WTC11 (cell line): ENCODE measurements around the gene RHBDL1. TPM values are rescaled to one million over a fixed set of nuclear protein-coding genes. Genes with fewer than 3 reads are reported as not detected.

Experiments used
- ATAC-seq: fragments of 200-7000 bp; cut with Tn5 transposase; 2 replicates; pipeline ENCODE4 v1.10.0; 2021; ENCODE audit warnings: mild to moderate bottlenecking, moderate library complexity
- CTCF ChIA-PET: fragments of 300-600 bp; sonication (Branson Sonifier 250); formaldehyde crosslinking; loops from one replicate; lab custom pipeline; 2021; ENCODE audit warnings: antibody characterized with exemption; lab: Charles Lee
- POLR2A ChIA-PET: fragments of 350-600 bp; sonication (Branson Sonifier 250); formaldehyde crosslinking; loops from one replicate; lab custom pipeline; 2021; ENCODE audit warnings: antibody characterized with exemption; lab: Charles Lee
- DNase-seq: peaks from one replicate; pipeline ENCODE4 v3.0.0; 2021; ENCODE audit warnings: low spot score
- H3K27ac Mint-ChIP-seq: 2 replicates; pipeline ENCODE4 v1.8.0; 2021; ENCODE audit warnings: mixed read lengths
- H3K27me3 Mint-ChIP-seq: 2 replicates; pipeline ENCODE4 v1.8.0; 2021; ENCODE audit warnings: low read depth, mild to moderate bottlenecking, moderate library complexity, mixed read lengths
- H3K36me3 Mint-ChIP-seq: 2 replicates; pipeline ENCODE4 v1.8.0; 2021; ENCODE audit warnings: mixed read lengths
- H3K4me1 Mint-ChIP-seq: 2 replicates; pipeline ENCODE4 v1.8.0; 2022; ENCODE audit warnings: mixed read lengths
- H3K4me3 Mint-ChIP-seq: 2 replicates; pipeline ENCODE4 v1.8.0; 2021; ENCODE audit warnings: mild to moderate bottlenecking, moderate library complexity, mixed read lengths
- H3K9me3 Mint-ChIP-seq: 2 replicates; pipeline ENCODE4 v1.8.0; 2021; ENCODE audit warnings: mixed read lengths
- AFF4 ChIP-seq: sonication (generic); formaldehyde crosslinking; IDR thresholded peaks from 2 replicates; pipeline ENCODE4 v1.8.1; 2023; ENCODE audit warnings: mild to moderate bottlenecking, missing genetic modification reagents, borderline replicate concordance
- ATF3 ChIP-seq: sonication (generic); formaldehyde crosslinking; conservative IDR thresholded peaks from 2 replicates; pipeline ENCODE4 v1.8.1; 2022; ENCODE audit warnings: mild to moderate bottlenecking, missing genetic modification reagents
- CBFB ChIP-seq: sonication (generic); formaldehyde crosslinking; IDR thresholded peaks from 2 replicates; pipeline ENCODE4 v1.8.1; 2022; ENCODE audit warnings: mild to moderate bottlenecking, low read depth, missing genetic modification reagents
- CREM ChIP-seq: sonication (generic); formaldehyde crosslinking; IDR thresholded peaks from 2 replicates; pipeline ENCODE4 v1.8.1; 2022; ENCODE audit warnings: mild to moderate bottlenecking, missing genetic modification reagents, moderate library complexity
- EMX1 ChIP-seq: fragments of 250-450 bp; sonication (Bioruptor Pico); IDR thresholded peaks from 2 replicates; pipeline ENCODE4 v1.8.0; 2021; ENCODE audit warnings: mild to moderate bottlenecking
- ESRRA ChIP-seq: sonication (generic); formaldehyde crosslinking; IDR thresholded peaks from 2 replicates; pipeline ENCODE4 v1.8.1; 2022; ENCODE audit warnings: mild to moderate bottlenecking, missing genetic modification reagents, borderline replicate concordance
- GABPB1 ChIP-seq: sonication (generic); formaldehyde crosslinking; IDR thresholded peaks from 2 replicates; pipeline ENCODE4 v1.8.1; 2023; ENCODE audit warnings: mild to moderate bottlenecking, missing genetic modification reagents
- KAT7 ChIP-seq: sonication (generic); formaldehyde crosslinking; IDR thresholded peaks from 2 replicates; pipeline ENCODE4 v1.8.1; 2023; ENCODE audit warnings: missing genetic modification reagents, mild to moderate bottlenecking, borderline replicate concordance
- MXD4 ChIP-seq: fragments of 250-450 bp; sonication (Bioruptor Pico); IDR thresholded peaks from 2 replicates; pipeline ENCODE4 v1.8.0; 2021; ENCODE audit warnings: mild to moderate bottlenecking, moderate library complexity, borderline replicate concordance
- OVOL2 ChIP-seq: fragments of 250-450 bp; sonication (Bioruptor Pico); IDR thresholded peaks from 2 replicates; pipeline ENCODE4 v1.9.0; 2021; ENCODE audit warnings: mild to moderate bottlenecking, borderline replicate concordance
- PRRX2 ChIP-seq: fragments of 250-450 bp; sonication (Bioruptor Pico); IDR thresholded peaks from 2 replicates; pipeline ENCODE4 v1.8.0; 2021; ENCODE audit warnings: mild to moderate bottlenecking
- SMAD3 ChIP-seq: sonication (generic); formaldehyde crosslinking; IDR thresholded peaks from 2 replicates; pipeline ENCODE4 v1.8.0; 2022; ENCODE audit warnings: missing genetic modification reagents, mild to moderate bottlenecking, borderline replicate concordance
- TP53 ChIP-seq: sonication (generic); formaldehyde crosslinking; IDR thresholded peaks from 2 replicates; pipeline ENCODE4 v1.8.1; 2023; ENCODE audit warnings: mild to moderate bottlenecking, missing genetic modification reagents
- ZNF121 ChIP-seq: sonication (generic); formaldehyde crosslinking; IDR thresholded peaks from 2 replicates; pipeline ENCODE4 v1.8.0; 2023; ENCODE audit warnings: missing genetic modification reagents
- ZNF138 ChIP-seq: sonication (generic); formaldehyde crosslinking; conservative IDR thresholded peaks from 2 replicates; pipeline ENCODE4 v1.8.1; 2022; ENCODE audit warnings: mild to moderate bottlenecking, moderate library complexity, missing genetic modification reagents
- ZNF317 ChIP-seq: sonication (generic); formaldehyde crosslinking; IDR thresholded peaks from 2 replicates; pipeline ENCODE4 v1.8.1; 2023; ENCODE audit warnings: low read depth, mild to moderate bottlenecking, moderate library complexity, missing genetic modification reagents, borderline replicate concordance
- ZNF425 ChIP-seq: fragments of 250-450 bp; sonication (Bioruptor Pico); conservative IDR thresholded peaks from 2 replicates; pipeline ENCODE4 v1.9.0; 2021; ENCODE audit warnings: mild to moderate bottlenecking
- ZNF671 ChIP-seq: fragments of 250-450 bp; sonication (Bioruptor Pico); IDR thresholded peaks from 2 replicates; pipeline ENCODE4 v1.8.0; 2021; ENCODE audit warnings: mild to moderate bottlenecking
- total RNA-seq: library from RNA; stranded (reverse); gene quantifications from 3 replicates; pipeline ENCODE4 v1.2.3, GENCODE V29; 2021
- TF ChIP-seq, protein P1 (sequence below): fragments of 200-600 bp; IDR thresholded peaks from 2 replicates; pipeline ENCODE4 v1.8.0; 2022; ENCODE audit warnings: antibody characterized with exemption
- TF ChIP-seq, protein P2 (sequence below): sonication (generic); formaldehyde crosslinking; IDR thresholded peaks from 2 replicates; pipeline ENCODE4 v1.8.0; 2022; ENCODE audit warnings: mild to moderate bottlenecking, missing genetic modification reagents

The RHBDL1 gene
- total RNA-seq, 1 experiment from 2014 or later: 8.2 TPM

DNA sequence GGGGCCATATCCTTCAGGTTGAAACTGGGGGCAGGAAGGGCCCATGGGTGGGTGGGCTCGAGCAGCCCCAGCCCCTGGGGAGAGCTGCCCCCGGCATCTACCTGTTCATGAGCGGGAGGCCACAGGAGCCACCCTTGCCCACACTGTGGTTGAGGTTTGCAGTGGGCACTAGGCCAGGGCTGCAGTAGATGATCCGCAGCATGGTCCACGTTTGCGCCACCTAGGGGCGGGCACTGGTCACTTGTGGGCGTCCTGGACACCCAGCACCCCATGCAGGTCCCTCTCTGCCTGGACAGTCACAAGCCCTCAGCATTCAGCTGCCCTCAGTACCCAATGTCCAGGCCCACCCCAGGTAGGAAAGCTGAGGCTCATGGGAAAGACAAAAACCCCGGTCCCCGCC is 10.5 kb downstream of the RHBDL1 start:
- H3K9me3 Mint-ChIP-seq: no peaks in the 10 kb centered on the region
- H3K36me3 Mint-ChIP-seq: peaks cover 24% of the 10 kb centered on the region
- TF ChIP-seq, protein P1, sequence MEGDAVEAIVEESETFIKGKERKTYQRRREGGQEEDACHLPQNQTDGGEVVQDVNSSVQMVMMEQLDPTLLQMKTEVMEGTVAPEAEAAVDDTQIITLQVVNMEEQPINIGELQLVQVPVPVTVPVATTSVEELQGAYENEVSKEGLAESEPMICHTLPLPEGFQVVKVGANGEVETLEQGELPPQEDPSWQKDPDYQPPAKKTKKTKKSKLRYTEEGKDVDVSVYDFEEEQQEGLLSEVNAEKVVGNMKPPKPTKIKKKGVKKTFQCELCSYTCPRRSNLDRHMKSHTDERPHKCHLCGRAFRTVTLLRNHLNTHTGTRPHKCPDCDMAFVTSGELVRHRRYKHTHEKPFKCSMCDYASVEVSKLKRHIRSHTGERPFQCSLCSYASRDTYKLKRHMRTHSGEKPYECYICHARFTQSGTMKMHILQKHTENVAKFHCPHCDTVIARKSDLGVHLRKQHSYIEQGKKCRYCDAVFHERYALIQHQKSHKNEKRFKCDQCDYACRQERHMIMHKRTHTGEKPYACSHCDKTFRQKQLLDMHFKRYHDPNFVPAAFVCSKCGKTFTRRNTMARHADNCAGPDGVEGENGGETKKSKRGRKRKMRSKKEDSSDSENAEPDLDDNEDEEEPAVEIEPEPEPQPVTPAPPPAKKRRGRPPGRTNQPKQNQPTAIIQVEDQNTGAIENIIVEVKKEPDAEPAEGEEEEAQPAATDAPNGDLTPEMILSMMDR: peak; percentile 60
- no peak for TF ChIP-seq SMAD3 (CRISPR knock-in tag)
- POLR2A ChIA-PET: no interaction called here
- peaks cover 20% of the 10 kb centered on the region for H3K4me1 Mint-ChIP-seq
- peaks cover 5% of the 10 kb centered on the region; the same call in 1 of the 2 replicates for H3K27me3 Mint-ChIP-seq
- DNase-seq: peak; percentile 70
- H3K4me3 Mint-ChIP-seq: peak overlapping the region; percentile 39
- peak; percentile 6; the same call in 1 of the 2 replicates for ATAC-seq
- peak overlapping the region; percentile 65 for H3K27ac Mint-ChIP-seq
- CTCF ChIA-PET: interaction anchor here (0.7 to 1.7 kb wide), 13 partner anchors 9 to 169 kb away, joined by 3 to 12 read pairs (median 4); partner anchors contain the start of genes CHTF18, RHBDL1, RHOT2 and RPUSD1

GRCh38 chr16:686459-687260 is 11.2 kb downstream of the RHBDL1 start:
- DNase-seq: no peak
- peaks cover 13% of the 10 kb centered on the region for H3K4me1 Mint-ChIP-seq
- no peaks in the 10 kb centered on the region for H3K9me3 Mint-ChIP-seq
- no peak for ATAC-seq
- H3K27ac Mint-ChIP-seq: no peak overlapping the region
- TF ChIP-seq MXD4 (CRISPR knock-in tag) (no peak), GABPB1 (no peak), CBFB (CRISPR knock-in tag) (no peak), EMX1 (no peak), CREM (CRISPR knock-in tag) (no peak), OVOL2 (CRISPR knock-in tag) (no peak), ESRRA (CRISPR knock-in tag) (no peak), TP53 (CRISPR knock-in tag) (no peak), ATF3 (CRISPR knock-in tag) (no peak), ZNF317 (no peak), AFF4 (CRISPR knock-in tag) (no peak), ZNF425 (no peak), ZNF121 (CRISPR knock-in tag) (no peak), ZNF671 (CRISPR knock-in tag) (no peak), PRRX2 (no peak), KAT7 (CRISPR knock-in tag) (no peak), ZNF138 (CRISPR knock-in tag) (no peak)
- TF ChIP-seq, protein P2, sequence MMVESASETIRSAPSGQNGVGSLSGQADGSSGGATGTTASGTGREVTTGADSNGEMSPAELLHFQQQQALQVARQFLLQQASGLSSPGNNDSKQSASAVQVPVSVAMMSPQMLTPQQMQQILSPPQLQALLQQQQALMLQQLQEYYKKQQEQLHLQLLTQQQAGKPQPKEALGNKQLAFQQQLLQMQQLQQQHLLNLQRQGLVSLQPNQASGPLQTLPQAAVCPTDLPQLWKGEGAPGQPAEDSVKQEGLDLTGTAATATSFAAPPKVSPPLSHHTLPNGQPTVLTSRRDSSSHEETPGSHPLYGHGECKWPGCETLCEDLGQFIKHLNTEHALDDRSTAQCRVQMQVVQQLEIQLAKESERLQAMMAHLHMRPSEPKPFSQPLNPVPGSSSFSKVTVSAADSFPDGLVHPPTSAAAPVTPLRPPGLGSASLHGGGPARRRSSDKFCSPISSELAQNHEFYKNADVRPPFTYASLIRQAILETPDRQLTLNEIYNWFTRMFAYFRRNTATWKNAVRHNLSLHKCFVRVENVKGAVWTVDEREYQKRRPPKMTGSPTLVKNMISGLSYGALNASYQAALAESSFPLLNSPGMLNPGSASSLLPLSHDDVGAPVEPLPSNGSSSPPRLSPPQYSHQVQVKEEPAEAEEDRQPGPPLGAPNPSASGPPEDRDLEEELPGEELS (CRISPR knock-in tag): no peak
- ChIA-PET CTCF (interaction anchor here (0.7 to 1.7 kb wide), 12 partner anchors 8 to 168 kb away, joined by 3 to 12 read pairs (median 4); partner anchors contain the start of genes CHTF18, RHBDL1, RHOT2 and RPUSD1), POLR2A (no interaction called here)
- H3K27me3 Mint-ChIP-seq: peaks cover 9% of the 10 kb centered on the region
- no peak overlapping the region for H3K4me3 Mint-ChIP-seq
- H3K36me3 Mint-ChIP-seq: peaks cover 17% of the 10 kb centered on the region
